Hematopoietic multipotent progenitor cell treated with erythropoietin and hydrocortisone succinate and interleukin-3 and kit ligand, for 4 days (in vitro differentiated cells): ENCODE data around the gene STAU1.
"Not testable (repeated sequence)": the region's sequence is repeated elsewhere in the genome, so short reads cannot be mapped to it uniquely, and the experiment has no call there.

Experiments used
- DNase-seq: peaks from one replicate; pipeline ENCODE4 v3.0.0-alpha.2; 2015

Gene STAU1

DNA sequence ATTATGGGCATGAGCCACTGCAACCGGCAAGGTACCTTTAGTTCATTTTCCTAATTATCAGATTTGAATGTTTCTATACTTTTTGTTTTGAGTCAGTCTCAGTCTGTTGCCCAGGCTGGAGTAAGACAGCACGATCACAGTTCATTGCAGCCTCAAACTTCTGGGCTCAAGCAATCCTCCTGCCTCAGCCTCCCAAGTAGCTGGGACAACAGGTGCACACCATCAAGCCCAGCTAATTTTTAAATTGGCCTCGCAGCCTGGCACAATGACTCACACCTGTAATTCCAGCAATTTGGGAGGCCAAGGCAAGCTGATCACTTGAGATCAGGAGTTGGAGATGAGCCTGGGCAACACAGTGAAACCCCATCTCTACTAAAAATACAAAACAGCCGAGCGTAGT lies 24.4 kb downstream of the STAU1 start:
- DNase-seq, result no peak

DNA sequence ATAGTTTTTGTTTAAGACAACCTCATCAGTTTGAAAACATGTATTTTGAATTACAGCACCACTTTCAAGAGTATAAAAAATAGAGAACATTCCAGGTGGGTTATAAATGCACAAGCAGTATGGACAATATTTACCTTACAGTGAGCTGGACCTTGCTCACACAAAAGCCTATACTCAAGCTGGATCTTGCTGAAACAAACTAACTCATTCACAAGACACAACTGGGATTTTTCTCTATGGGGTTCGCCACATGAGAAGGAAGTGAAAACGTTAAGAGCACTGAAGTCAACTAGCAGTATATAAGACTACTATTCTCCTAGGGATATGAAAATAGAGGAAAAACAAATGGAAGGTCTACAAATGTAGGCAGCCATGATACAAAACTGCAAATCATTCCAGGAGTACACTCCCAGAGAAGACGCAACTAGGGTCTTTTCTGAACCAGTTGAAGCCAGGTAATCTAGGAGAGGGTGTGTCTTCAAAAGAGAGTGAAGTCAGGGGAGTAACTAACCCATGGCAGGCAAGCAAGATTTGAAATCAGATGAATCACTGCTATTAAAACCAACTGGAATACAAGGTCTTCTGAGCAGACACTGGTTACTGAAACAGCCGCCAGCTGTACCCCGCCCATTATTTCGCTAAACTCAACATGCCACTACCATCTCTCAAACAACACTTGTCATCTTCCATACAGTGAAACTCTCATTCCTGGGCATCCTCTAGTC lies 26.5 kb downstream of the STAU1 start:
- DNase-seq, result peak; percentile 23

DNA sequence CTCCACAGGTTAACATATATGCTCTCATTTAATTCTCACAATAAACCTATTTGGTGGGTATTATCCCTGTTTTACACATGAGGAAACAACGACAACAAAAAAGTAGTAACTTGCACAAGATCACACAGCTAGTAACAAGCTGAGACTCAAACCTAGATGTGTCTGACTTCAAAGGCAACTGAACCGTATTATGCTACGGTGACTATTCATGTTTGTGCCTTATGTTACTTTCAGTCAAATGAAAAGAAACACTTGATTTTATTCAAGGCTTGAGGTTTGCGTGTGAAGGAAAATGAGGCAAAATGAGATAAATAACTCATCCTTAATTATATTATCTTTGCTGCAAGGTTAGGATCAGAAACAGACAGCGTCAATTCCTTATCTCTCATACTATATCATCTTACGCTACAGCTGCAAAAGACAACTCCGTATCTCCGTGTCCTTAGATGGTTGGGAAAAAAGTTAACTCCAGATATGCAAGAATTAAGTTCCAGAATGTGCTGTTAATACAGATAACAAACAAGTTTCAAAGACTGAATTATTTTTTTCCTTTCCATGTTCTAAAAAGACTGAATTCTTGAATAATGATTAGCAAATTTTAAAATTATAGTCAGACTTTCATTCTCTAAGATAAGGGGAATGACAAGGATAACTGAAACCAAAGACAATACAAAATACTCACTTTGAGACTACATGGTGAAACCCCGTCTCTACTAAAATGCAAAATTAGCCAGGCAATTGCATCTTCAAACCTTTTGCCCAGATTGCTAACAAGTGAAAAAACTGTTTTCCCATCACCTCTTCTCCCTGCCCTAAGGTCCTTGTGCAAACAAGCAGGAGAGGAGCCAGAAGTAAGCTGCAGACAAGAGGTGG lies 27.8 kb downstream of the STAU1 start:
- peak; percentile 25 for DNase-seq

DNA sequence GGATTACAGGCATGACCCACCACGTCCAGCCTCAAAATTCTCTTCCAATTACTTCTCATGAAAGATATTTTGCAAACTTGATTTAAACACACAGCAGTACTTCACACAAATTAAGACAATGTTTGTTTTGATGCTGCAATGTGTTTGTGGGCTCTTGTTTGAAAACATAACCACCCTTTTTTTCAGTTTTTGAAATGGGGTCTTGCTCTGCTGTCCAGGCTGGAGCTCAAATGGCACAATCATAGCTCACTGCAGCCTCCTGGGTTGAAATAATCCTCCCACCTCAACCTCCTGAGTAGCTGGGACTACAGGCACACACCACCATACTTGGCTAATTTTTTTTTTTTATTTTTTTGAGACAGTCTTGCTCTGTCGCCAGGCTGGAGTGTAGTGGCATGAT lies 31.0 kb downstream of the STAU1 start:
- DNase-seq, result no peak

DNA sequence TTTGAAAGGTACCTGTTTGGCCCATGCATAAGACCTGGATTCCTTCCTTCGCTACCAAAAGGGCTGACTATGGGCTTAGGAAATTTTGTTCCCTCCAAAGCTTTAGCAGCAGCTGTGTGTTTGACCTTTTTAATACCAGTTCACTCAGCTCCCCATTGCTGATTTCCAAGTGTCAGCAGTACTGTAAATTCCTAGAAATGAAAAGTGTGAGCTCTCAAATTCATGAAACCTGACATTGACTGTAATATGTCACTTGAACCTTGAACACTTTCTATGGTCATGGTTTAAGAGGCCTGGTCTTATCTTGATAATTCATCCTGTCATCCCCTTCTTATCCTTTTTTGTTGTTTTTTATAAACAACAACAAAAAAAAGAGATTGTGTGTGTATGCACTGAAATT lies 31.7 kb downstream of the STAU1 start:
- no peak for DNase-seq

DNA sequence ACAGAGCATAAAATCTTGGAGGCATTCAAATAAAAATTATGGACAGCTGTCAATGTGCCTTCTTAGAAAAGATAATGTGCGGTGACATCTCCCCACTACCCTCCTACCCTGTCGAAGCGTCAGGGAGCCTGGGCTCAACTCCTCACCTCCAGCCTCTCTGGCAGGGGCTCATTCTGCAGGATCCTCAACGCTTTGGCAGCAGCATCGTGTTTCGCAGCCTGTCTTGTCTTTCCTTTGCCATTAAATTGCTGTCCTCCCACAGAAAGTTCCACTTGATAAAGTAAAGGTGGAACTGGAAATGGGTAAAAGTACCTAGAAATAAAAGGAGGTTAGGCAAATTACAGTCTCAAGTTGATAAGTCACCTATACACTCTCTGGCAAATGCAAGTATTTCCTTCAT lies 36.7 kb downstream of the STAU1 start:
- no peak for DNase-seq

DNA sequence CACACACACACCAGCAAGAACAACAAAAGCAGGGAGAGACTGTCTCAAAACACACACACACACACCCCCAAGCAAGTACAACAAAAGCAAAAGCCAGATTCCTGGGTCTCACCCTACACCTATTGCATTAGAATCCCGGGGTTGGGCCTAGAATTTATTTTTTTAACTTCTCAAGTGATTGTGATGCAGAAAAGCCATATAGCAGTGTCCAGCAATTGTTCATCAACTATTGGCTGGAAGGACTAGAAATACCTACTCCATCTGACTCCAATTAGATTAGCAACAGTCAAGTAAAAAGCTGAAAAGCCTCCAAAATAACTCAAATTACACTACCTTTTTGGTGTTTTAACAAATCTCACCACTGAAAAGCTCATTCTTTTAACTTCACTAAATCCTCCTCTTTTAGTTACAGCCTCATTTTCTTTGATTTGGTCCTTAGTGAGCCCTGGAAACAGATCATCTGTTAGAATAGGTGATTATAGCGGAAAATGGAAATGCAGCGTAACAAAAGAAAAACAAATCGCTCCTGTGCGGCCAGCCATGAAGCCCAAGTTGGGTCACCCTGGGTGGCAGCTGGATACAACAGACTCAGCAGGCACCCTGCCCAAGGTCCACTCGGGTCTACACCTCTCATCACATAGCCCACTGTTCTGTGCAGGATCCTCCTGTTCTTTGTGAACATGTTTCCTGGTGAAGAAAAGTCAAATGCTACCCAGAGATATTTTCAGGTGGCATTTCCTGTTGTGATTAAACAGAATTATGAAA lies 38.7 kb downstream of the STAU1 start:
- DNase-seq, result no peak

DNA sequence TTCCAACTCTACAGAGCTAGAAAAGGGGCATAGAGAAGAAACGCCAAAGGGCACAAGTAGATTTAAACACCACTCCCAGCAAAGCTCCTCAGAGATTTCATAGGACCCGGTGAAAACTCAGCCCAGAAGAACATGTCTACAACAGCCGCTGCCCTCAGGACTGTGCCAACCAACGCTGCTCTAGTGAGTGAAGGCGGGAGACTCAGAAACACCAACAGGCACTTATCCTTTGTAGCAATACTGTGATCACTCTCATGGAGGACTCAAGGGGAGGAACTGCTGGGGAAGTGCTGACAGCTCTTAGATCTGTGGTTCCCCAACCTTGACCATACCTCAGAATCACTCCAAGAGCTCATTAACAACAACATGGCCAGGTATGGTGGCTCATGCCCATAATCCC lies 39.5 kb downstream of the STAU1 start:
- DNase-seq, result no peak

DNA sequence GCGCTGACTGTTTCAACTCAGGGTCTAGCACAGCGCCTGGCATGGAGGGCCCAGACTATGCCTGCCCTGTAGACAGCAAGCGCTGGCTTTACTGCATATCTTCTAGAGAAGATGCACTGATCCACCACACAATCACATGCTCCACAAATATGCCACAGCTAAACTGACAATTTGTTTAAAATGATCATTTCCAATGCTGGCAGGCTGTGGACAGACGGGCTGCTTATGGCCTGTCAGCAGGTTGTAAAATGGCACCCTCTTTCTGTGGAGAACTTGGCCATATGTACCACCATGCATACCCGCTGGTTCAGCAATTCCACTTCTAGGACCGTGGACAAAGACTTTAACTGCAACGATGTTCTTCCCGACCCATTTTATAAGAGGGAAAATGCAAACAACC lies 40.8 kb downstream of the STAU1 start:
- DNase-seq, result no peak

DNA sequence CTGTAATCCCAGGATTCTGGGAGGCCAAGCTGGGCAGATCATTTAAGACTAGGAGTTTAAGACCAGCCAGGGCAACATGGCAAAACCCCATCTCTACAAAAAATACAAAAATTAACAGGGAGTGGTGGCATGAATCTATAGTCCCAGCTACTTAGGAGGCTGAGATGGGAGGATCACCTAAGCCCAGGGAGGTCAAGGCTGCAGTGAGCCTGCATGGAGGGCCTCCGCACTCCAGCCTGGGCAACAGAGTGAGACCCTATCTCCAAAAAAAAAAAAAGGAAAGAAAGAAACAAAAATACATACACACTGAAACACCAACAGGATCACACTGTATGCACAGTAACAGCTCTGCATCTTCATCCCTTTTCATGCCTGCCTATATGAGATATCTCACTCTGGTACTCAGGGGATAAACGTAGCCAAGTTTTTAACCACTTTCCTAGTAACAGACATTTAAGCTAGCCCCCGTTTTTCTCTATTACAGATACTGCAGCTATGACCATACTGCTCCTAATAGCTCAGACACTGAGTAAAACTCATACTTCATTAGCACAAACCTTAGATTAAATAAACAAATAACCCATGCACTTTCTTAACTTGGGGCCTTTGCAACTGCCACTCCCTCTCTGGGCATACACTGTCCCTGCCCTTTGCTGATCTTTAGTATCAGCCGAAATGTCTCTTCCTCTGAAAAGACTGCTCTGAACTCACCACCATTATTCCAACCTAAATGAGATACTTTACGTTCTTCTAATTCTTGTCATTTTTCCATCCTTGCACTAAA lies 41.5 kb downstream of the STAU1 start:
- no peak for DNase-seq

DNA sequence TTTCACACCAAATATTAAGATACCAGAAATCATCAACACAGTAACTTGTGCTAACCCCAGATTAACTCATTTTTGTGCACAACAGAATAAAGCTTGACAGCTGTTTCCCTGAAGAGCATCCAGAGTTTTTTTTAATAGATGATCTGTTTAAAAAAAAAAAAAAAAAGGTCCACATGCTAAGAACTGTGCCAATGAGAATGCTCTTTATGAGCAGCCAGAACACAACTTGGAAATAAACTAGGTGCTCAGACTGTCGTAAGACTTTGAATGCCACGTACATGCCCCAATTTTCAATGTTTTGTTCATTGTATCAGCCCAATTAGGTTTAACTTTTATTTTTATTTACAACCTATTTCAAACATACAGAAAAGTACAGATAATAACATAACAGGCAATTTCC lies 47.3 kb downstream of the STAU1 start:
- no peak for DNase-seq

DNA sequence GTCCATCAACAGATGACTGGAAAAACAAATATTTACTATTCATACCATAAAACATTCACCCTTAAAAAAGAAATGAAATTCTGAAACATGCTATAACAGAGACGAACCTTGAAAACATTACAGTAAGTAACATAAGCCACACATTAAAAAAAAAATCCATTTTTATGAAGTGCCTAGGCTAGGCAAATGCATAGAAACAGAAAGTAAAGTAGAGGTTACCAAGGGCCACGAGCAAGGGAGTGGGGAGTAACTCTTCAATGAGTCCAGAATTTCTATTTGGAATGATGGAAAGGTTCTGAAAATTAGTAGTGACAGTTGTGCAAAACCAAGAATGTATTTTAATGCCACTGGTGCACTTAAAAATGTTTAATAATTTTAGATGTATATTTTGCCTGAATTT lies 47.7 kb downstream of the STAU1 start:
- no peak for DNase-seq

DNA sequence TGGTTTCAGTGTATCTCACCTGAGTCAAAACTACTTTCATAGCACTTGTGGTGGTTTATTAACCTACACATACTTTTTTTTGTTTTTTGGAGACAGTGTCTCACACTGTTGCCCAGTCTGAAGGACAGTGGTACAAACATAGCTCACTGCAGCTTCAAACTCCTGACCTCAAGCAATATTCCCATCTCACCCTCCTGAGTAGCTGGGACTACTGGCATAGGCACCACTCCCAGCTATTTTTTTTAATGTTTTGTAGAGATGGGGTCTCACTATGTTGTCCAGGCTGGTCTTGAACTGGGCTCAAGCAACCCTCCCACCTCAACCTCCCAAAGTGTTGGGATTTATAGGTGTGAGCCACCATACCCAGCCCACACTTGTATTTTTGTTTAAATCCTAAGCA lies 49.7 kb downstream of the STAU1 start:
- no peak for DNase-seq

DNA sequence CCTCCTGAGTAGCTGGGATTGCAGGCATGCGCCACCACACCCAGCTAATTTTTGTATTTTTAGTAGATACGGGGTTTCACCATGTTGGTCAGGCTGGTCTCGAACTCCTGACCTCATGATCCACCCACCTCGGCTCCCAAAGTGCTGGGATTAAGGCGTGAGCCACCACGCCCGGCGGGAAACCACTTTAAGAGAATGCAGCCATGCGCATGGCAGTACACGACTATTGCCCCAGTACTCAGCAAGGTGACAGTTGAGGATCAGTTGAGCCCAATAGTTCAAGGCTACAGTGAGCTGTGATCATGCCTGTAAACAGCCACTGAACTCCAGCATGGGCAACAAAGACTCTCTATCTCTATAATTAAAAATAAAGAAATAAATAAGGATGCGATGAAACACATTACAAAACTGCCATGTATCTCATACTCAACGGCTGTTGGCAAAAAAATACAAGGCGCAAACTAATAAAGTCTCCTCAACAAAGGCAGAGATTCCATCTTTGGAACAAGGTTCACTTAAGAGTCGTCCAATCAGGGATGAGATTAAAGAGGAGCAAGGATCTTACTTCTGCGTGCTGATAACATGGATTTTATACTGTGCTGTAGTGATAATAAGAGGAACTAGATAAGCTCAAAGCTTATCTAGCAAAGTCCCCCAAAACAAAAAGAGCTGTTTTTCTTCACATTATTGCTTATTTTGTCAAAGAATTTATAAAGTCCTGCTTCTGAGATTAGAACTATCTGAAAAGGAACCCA lies 51.1 kb downstream of the STAU1 start:
- DNase-seq, result peak; percentile 40

DNA sequence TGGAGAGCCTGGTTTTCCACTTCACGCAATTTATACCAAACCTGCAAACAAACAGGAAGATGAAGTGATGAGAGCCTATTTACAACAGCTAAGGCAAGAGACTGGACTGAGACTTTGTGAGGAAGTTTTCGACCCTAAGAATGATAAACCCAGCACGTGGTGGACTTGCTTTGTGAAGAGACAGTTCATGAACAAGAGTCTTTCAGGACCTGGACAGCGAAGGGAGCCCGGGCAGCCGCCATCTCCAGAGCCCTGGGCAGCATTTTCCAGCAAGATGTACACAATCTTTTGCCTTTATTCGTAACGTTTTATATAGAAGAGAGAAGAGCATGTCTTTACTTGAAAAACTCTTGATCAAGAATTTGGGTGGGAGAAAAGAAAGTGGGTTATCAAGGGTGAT lies 53.3 kb downstream of the STAU1 start:
- DNase-seq, result not testable (repeated sequence)

DNA sequence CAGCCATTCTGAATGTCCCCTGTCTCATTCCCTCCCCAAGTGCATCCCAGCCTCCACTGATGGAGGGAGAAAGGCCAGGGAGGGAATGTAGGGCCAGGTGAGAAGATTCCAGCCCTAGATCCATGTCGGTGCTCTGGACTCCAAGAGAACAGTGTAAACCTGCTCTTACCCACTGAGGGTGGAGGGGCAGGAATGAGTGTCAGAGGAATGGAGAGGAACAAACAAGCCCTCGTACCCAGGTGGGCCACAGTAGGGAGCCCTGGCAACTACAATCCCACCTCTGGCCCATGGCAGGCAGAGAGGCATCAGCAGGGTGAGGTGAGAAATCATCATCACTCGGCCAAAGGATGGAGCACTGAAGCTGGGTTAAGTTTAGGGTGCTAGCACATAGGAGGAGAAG lies 54.6 kb downstream of the STAU1 start:
- no peak for DNase-seq

DNA sequence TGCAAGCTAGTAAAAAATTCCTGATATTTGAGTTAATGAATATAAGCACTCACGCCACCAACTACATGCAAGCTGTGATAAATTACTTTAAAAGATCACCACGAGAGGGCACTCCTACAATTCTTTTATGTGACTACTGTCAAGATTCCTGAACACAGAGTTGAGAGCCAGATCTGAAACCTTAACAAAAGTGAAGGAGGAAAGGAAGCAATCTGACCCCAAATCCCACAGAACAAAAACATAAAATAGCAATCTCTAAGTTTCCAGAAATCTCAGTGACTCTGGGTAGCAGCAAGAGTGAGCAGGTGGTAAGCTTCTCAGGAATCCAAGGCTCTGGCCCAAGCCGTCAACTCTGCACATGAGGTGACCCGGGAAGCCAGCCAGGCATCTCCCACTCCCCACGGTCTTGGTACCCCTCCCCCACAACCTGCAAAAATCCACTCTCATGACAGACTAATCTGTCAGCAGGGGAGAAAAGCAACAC lies 55.1 kb downstream of the STAU1 start:
- peak; percentile 86 for DNase-seq

DNA sequence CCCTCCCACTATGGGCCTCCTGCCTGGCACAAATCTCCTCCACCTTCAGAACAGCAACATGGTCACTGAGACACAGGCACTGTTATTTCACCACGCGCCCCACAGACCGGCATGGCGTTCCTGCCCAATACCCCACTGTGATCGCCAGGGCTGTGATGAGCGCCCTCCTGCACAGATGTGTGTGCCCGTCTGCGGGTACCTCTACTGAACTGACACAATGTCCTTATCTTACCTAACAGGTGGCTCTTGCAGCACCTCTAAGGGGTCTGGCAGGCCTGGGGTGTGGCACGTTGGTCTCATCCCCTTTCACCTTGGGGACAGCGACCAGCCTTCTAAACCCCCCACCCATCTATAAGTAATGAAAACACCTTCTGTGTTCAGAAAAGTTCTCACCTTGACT lies 64.2 kb downstream of the STAU1 start:
- DNase-seq, result no peak

DNA sequence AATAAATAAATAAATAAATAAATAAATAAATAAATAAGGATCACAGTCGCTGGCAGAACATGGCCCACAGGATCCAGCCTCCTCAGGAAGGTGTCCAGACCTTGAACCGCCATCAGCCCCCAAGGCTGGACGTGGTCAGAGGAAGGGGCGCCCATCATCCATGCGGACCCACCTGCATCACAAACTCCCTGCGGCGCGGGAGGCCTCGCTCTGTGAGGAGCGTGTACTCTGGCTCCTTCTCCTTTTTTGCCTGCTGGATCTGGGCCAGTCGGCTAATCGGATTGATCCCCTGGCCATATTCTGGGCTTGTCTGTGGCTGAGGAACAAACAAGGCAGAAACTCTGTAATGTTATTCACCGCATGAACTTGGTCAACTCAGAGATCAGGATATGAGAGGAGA lies 65.2 kb downstream of the STAU1 start:
- no peak for DNase-seq

DNA sequence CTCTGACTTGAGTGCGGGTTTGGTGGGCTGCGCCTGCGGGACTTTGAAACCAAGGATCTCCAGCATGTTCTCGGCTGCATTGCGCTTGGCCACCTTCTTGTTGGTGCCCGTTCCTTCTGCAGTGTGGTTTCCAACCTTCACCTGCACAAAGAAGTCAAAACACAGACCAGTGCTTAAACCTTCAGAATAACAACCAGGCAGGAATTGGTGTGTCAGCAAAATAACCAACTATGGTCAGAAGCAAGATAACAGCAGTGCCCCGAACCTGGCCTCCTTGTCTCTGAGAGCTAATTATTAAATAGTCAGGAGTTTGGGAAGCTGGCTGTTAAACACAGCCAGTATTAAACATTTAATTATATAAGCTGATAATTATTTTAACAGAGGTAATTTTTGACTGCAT lies 68.1 kb downstream of the STAU1 start:
- no peak for DNase-seq

DNA sequence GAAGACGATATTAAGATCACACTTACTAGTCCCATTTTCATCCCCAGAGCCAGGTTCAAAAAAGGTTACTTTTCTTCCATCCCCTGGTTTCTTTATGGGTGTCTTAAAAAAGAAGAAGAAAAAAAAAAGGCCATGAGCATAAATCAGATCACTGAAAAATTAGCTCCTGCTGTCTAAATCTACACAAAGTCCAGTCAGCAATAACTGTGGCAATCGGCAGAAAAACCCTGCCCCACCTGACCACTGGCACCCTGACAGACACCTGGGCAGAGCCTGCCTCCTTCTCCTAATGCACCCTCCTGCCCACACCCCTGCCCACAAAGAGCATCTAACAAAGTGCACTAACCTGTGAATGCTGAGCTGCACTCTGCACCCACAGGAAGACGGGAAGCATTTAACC lies 69.8 kb downstream of the STAU1 start:
- no peak for DNase-seq

DNA sequence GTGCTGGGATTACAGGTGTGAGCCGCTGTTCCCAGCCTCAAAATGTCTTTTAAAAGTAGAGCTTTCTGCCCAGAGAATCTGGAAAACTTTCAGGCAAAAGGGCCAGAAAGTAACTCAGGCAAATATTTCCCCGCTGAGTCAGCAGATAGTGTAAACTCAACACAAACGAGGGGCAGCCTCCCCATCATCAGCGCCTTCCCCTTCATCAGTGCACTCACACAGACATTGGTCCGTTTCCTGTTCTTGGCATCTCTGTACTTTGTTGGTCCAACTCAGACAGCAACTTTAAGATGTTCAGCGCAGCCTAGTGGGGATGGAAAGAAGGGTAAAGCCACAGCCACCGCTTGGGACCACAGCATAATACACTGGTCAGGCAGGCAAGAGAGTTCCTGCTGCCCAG lies 72.6 kb downstream of the STAU1 start:
- no peak for DNase-seq
